ENCODE measurements around the gene IPO7.
"Not testable (repeated sequence)": the region's sequence is repeated elsewhere in the genome, so short reads cannot be mapped to it uniquely, and the experiment has no call there.

IPO7 gene

GRCh38 chr11:9384535-9385326 is at the start of gene IPO7:
Gene IPO7 (plus strand): TSS chr11:9384652. CDS start chr11:9384764, 112 bp downstream.
- Mint-ChIP-seq H3K27me3 (no peaks in the 10 kb centered on the region), H3K27ac (peak within 1 kb of the TSS; percentile 95), H3K36me3 (peaks cover 5% of the 10 kb centered on the region), H3K4me3 (peak within 1 kb of the TSS; percentile 94), H3K9me3 (no peaks in the 10 kb centered on the region), H3K4me1 (peaks cover 33% of the 10 kb centered on the region)
- ATAC-seq = peak; percentile 98

GRCh38 chr11:9341638-9342178 is 42.7 kb upstream of the IPO7 start:
- H3K27me3 Mint-ChIP-seq = no peaks in the 10 kb centered on the region
- H3K9me3 Mint-ChIP-seq = no peaks in the 10 kb centered on the region
- H3K4me3 Mint-ChIP-seq = no peak overlapping the region
- H3K36me3 Mint-ChIP-seq = no peaks in the 10 kb centered on the region
- H3K27ac Mint-ChIP-seq = no peak overlapping the region
- no peak for ATAC-seq
- no peaks in the 10 kb centered on the region for H3K4me1 Mint-ChIP-seq

GRCh38 chr11:9344061-9344680 is 40.3 kb upstream of the IPO7 start:
- no peak for ATAC-seq
- H3K27ac Mint-ChIP-seq = no peak overlapping the region
- peaks cover 10% of the 10 kb centered on the region for H3K27me3 Mint-ChIP-seq
- H3K4me3 Mint-ChIP-seq = no peak overlapping the region
- H3K9me3 Mint-ChIP-seq = no peaks in the 10 kb centered on the region
- H3K4me1 Mint-ChIP-seq = no peaks in the 10 kb centered on the region
- no peaks in the 10 kb centered on the region for H3K36me3 Mint-ChIP-seq

- no peak overlapping the region for H3K27ac Mint-ChIP-seq
- peaks cover 36% of the 10 kb centered on the region for H3K27me3 Mint-ChIP-seq
- peaks cover 5% of the 10 kb centered on the region for H3K36me3 Mint-ChIP-seq
- no peak for ATAC-seq
- H3K4me1 Mint-ChIP-seq = no peaks in the 10 kb centered on the region
- H3K4me3 Mint-ChIP-seq = no peak overlapping the region
- no peaks in the 10 kb centered on the region for H3K9me3 Mint-ChIP-seq
Measured at GRCh38 chr11:9347100-9347499, 37.4 kb upstream of the IPO7 start.

- not testable (repeated sequence) for ATAC-seq
Measured at GRCh38 chr11:9347779-9348178, 36.7 kb upstream of the IPO7 start.

GRCh38 chr11:9351321-9351881 is 33.1 kb upstream of the IPO7 start:
- Mint-ChIP-seq H3K36me3 (peaks cover 5% of the 10 kb centered on the region), H3K27ac (no peak overlapping the region), H3K27me3 (peaks cover 36% of the 10 kb centered on the region), H3K4me3 (no peak overlapping the region), H3K4me1 (no peaks in the 10 kb centered on the region), H3K9me3 (no peaks in the 10 kb centered on the region)
- no peak for ATAC-seq

More at GRCh38 chr11:9347779-9348178, 36.7 kb upstream of the IPO7 start:
- H3K4me3 Mint-ChIP-seq, H3K4me1 Mint-ChIP-seq, H3K36me3 Mint-ChIP-seq, H3K27ac Mint-ChIP-seq, H3K9me3 Mint-ChIP-seq: not testable (repeated sequence)
- H3K27me3 Mint-ChIP-seq = peaks cover 36% of the 10 kb centered on the region

- peaks cover 5% of the 10 kb centered on the region for H3K4me1 Mint-ChIP-seq
- no peak overlapping the region for H3K4me3 Mint-ChIP-seq
- no peak for ATAC-seq
Measured at GRCh38 chr11:9357041-9357440, 27.4 kb upstream of the IPO7 start.

GRCh38 chr11:9360862-9361622 is 23.4 kb upstream of the IPO7 start:
- not testable (repeated sequence) for H3K36me3 Mint-ChIP-seq, H3K27me3 Mint-ChIP-seq, H3K4me3 Mint-ChIP-seq, H3K4me1 Mint-ChIP-seq, ATAC-seq, H3K9me3 Mint-ChIP-seq, H3K27ac Mint-ChIP-seq

More at GRCh38 chr11:9357041-9357440, 27.4 kb upstream of the IPO7 start:
- H3K27me3 Mint-ChIP-seq = peaks cover under 1% of the 10 kb centered on the region
- H3K36me3 Mint-ChIP-seq = no peaks in the 10 kb centered on the region
- H3K27ac Mint-ChIP-seq = no peak overlapping the region
- no peaks in the 10 kb centered on the region for H3K9me3 Mint-ChIP-seq

- H3K4me1 Mint-ChIP-seq = peaks cover 5% of the 10 kb centered on the region
- H3K4me3 Mint-ChIP-seq = no peak overlapping the region
- H3K27me3 Mint-ChIP-seq = no peaks in the 10 kb centered on the region
- no peaks in the 10 kb centered on the region for H3K9me3 Mint-ChIP-seq
- peak overlapping the region; percentile 97 for H3K27ac Mint-ChIP-seq
- no peaks in the 10 kb centered on the region for H3K36me3 Mint-ChIP-seq
- ATAC-seq = no peak
Measured at GRCh38 chr11:9362393-9362863, 22.0 kb upstream of the IPO7 start.

GRCh38 chr11:9363954-9364912 is 20.2 kb upstream of the IPO7 start:
- H3K9me3 Mint-ChIP-seq = no peaks in the 10 kb centered on the region
- ATAC-seq = peak; percentile 97
- no peaks in the 10 kb centered on the region for H3K36me3 Mint-ChIP-seq
- H3K27ac Mint-ChIP-seq = peak overlapping the region; percentile 97
- H3K27me3 Mint-ChIP-seq = no peaks in the 10 kb centered on the region
- H3K4me1 Mint-ChIP-seq = peaks cover 5% of the 10 kb centered on the region
- H3K4me3 Mint-ChIP-seq = peak overlapping the region; percentile 95

GRCh38 chr11:9367551-9367950 is 16.9 kb upstream of the IPO7 start:
- Mint-ChIP-seq H3K27ac (no peak overlapping the region), H3K27me3 (peaks cover 8% of the 10 kb centered on the region), H3K4me1 (no peaks in the 10 kb centered on the region), H3K9me3 (no peaks in the 10 kb centered on the region), H3K4me3 (no peak overlapping the region), H3K36me3 (no peaks in the 10 kb centered on the region)
- no peak for ATAC-seq

- Mint-ChIP-seq H3K4me1 (no peaks in the 10 kb centered on the region), H3K27me3 (peaks cover 16% of the 10 kb centered on the region), H3K9me3 (no peaks in the 10 kb centered on the region)
Measured at GRCh38 chr11:9377036-9377435, 7.4 kb upstream of the IPO7 start.

GRCh38 chr11:9379041-9379440 is 5.4 kb upstream of the IPO7 start:
- Mint-ChIP-seq H3K4me3 (no peak overlapping the region), H3K27ac (no peak overlapping the region), H3K36me3 (no peaks in the 10 kb centered on the region), H3K9me3 (no peaks in the 10 kb centered on the region), H3K27me3 (no peaks in the 10 kb centered on the region), H3K4me1 (peaks cover 1% of the 10 kb centered on the region)
- no peak for ATAC-seq

More at GRCh38 chr11:9377036-9377435, 7.4 kb upstream of the IPO7 start:
- Mint-ChIP-seq H3K36me3 (no peaks in the 10 kb centered on the region), H3K27ac (no peak overlapping the region), H3K4me3 (no peak overlapping the region)
- ATAC-seq = no peak

GRCh38 chr11:9380773-9381172 is 3.7 kb upstream of the IPO7 start:
- Mint-ChIP-seq H3K27ac (no peak overlapping the region), H3K9me3 (no peaks in the 10 kb centered on the region)

More at GRCh38 chr11:9380773-9381172, 3.7 kb upstream of the IPO7 start:
- H3K4me1 Mint-ChIP-seq = peaks cover 15% of the 10 kb centered on the region
- no peaks in the 10 kb centered on the region for H3K27me3 Mint-ChIP-seq
- H3K4me3 Mint-ChIP-seq = no peak overlapping the region
- no peaks in the 10 kb centered on the region for H3K36me3 Mint-ChIP-seq
- no peak for ATAC-seq

Measured in stimulated activated memory B cell treated with anti-CD40 and anti-IgM and Interleukin-4, amounts not matched to agents 10 μg/mL and 1 μg/mL and 100 μg/mL, for 72 hours (primary cell).